GM18499 (cell line): ENCODE data around the gene KRT16.
"Not testable (repeated sequence)": the region's sequence is repeated elsewhere in the genome, so short reads cannot be mapped to it uniquely, and the experiment has no call there.

ENCODE experiments used
- ATAC-seq: cut with Tn5 transposase; IDR thresholded peaks from one replicate; pipeline ENCODE4 v1.9.1; 2021; ENCODE audit warnings: moderate number of reproducible peaks; ENCODE audit not compliant: insufficient read depth, unreplicated experiment

Gene KRT16

DNA sequence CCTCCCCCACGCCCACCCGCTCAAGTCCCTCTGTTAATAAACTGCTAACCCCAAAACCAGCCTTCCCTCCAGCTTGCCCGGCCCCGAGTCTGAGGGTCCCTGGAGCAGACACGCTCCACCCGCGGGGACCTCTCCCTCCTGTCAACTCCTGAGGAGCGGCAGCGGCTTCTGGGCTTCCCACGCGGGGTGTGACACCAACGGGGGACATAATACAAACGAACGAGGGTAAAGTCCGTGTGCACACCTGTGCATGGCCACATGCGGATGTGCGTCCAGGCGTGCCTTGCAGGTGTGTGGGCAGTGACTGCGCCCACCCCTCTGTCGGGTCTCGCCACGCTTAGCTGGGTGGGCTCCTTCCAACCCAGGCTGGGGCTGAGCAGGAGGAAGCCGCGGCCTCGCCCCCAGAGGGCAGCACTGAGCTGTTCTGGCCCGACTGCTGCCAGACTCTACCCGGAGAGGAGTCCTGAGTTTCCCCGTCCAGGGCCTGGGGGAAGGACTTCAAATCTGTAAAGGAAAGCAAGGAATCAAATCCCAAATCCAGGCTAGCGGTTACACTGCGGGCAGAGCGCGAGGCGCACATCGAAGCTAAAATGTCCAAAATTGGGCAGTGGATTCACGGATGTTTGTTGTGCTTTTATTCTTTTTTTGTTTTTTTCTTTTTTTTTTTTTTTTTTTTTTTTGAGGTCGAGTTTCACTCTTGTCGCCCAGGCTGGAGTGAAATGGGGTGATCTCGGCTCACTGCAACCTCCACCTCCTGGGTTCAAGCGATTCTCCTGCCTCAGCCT, 36.0 kb upstream of the KRT16 start:
- ATAC-seq: no peak

- no peak for ATAC-seq
Measured at GRCh38 chr17:41647940-41648410, 35.4 kb upstream of the KRT16 start.

GRCh38 chr17:41647038-41647813, 34.7 kb upstream of the KRT16 start:
- ATAC-seq: no peak

DNA sequence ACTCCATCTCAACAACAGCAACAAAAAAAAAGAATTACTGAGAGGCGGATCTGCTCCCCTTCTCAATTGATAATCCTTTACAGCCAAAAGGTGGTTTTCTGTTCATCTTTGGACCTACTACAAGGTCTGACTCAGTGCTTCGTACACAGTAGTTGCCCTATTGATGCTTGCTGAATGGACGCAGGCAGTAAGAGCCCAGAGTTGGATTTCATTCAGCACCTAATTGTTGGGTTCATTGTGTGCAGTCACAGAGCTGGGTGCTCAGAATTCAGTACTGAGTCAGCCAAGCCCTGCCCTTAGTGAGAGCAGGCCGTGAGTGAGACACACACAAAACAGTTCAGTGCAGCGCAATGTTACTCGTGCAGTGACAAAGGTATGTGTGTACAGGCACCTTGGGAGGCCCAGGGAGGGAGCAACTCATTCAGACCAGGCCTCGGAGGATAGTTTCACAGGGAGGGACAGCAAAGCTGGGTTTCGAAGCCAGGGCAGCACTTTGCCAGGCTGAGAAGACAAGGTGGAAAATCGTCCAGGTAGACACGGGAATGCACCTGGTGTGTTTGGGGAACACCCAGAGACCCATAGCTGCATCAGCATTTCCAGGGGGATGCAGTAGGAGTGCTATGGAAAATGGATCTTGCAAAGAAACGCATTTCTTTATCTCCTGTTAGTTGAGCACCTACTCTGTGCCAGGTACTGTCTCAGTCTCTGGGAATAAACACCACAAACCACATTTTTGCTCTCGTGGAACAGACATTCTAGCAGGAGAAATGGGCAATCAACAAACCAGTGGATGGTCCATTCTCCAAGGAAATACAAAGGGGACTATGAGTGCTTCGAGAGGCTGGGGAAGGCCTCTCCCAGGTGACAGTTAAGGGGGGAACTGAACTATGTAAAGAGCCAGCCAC, 29.9 kb upstream of the KRT16 start:
- no peak for ATAC-seq

DNA sequence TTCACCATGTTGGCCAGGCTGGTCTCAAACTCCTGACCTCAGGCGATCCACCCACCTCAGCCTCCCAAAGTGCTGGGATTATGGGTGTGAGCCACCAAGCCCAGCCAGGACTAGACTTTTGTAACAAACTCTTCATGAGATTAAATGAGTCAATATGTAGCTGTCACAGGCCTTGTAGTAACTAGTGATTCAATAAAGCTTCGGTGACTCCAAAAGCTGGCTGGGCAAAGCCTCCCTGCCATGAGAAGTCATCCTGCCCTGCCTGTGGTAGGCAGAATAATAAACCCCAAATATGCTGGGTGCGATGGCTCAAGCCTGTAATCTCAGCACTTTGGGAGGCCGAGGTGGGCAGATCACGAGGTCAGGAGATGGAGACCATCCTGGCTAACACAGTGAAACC, 28.0 kb upstream of the KRT16 start:
- not testable (repeated sequence) for ATAC-seq

- no peak for ATAC-seq
Measured at GRCh38 chr17:41639492-41640473, 27.2 kb upstream of the KRT16 start.

- no peak for ATAC-seq
Measured at GRCh38 chr17:41638941-41639340, 26.4 kb upstream of the KRT16 start.

DNA sequence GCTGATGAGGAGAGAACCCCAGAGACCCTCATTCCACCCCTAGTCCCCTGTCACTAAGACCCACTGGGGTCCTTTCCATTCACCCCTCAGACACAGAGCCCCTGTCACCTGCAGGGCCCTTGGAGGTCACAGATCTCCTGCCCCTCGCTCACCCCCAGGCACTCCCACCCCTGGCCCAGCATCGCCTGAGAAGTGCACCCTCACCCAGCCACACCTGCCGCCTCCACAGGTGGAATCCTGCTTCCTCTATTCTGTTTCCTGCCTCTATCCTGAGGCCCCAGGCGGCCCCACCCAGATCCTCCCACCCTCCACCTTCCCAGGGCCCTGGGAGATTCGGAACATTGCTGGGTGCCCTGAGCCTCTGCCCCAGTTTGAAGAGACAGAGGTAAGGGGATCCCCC, 25.6 kb upstream of the KRT16 start:
- ATAC-seq: no peak

- no peak for ATAC-seq
Measured at GRCh38 chr17:41636652-41637051, 24.1 kb upstream of the KRT16 start.

GRCh38 chr17:41635121-41636097, 22.8 kb upstream of the KRT16 start:
- no peak for ATAC-seq

GRCh38 chr17:41634639-41635038, 22.1 kb upstream of the KRT16 start:
- ATAC-seq: no peak

GRCh38 chr17:41633556-41634199, 21.1 kb upstream of the KRT16 start:
- no peak for ATAC-seq

GRCh38 chr17:41632482-41633105, 20.0 kb upstream of the KRT16 start:
- ATAC-seq: no peak

- ATAC-seq: no peak
Measured at GRCh38 chr17:41631898-41632285, 19.3 kb upstream of the KRT16 start.

GRCh38 chr17:41631025-41631897, 18.7 kb upstream of the KRT16 start:
- ATAC-seq: no peak
